Lung (tissue), 12 donors: ENCODE results near the gene ADH1B. TPM values are rescaled to one million over a fixed set of nuclear protein-coding genes. Genes with fewer than 3 reads are reported as not detected.
"Not testable (repeated sequence)": the region's sequence is repeated elsewhere in the genome, so short reads cannot be mapped to it uniquely, and the experiment has no call there.

Experiments
- ATAC-seq: fragments of 200-7000 bp; cut with Tn5 transposase; one replicate; pipeline ENCODE4 v1.9.1; 2020; ENCODE audit warnings: moderate number of reproducible peaks; ENCODE audit not compliant: insufficient read depth, low FRiP score
- DNase-seq, 3 donors: peaks; one replicate each; pipeline ENCODE4 v3.0.0-alpha.2; 2013 to 2017
- H3K27ac ChIP-seq, 2 donors: one replicate each; pipeline ENCODE4 v1.5.1; 2013; ENCODE audit warnings: mild to moderate bottlenecking in 2 of 2, moderate library complexity in 2 of 2, control low read depth in 1 of 2, inconsistent platforms in 1 of 2, low read depth in 1 of 2, low read length in 1 of 2
- H3K27me3 ChIP-seq, 3 donors: one replicate each; pipeline ENCODE4 v1.5.1; 2013; ENCODE audit warnings: low read length in 2 of 3; ENCODE audit not compliant: control insufficient read depth in 3 of 3, insufficient read depth in 3 of 3
- H3K36me3 ChIP-seq, 4 donors: one replicate each; pipeline ENCODE4 v1.5.1; 2013; ENCODE audit warnings: low read length in 4 of 4, mild to moderate bottlenecking in 1 of 4, moderate library complexity in 1 of 4; ENCODE audit not compliant: control insufficient read depth in 4 of 4, insufficient read depth in 4 of 4
- H3K4me1 ChIP-seq, 5 donors: one replicate each; pipeline ENCODE4 v1.5.1; 2013; ENCODE audit warnings: low read length in 5 of 5, mild to moderate bottlenecking in 2 of 5, moderate library complexity in 1 of 5; ENCODE audit not compliant: control insufficient read depth in 5 of 5, insufficient read depth in 5 of 5
- H3K4me3 ChIP-seq: one replicate; pipeline ENCODE4 v1.5.1; 2013; ENCODE audit warnings: mild to moderate bottlenecking, control low read depth, moderate library complexity
- H3K9ac ChIP-seq, 2 donors: one replicate each; pipeline ENCODE4 v1.5.1; 2013; ENCODE audit warnings: low read length in 2 of 2, control low read depth in 1 of 2; ENCODE audit not compliant: insufficient read depth in 1 of 2
- H3K9me3 ChIP-seq, 4 donors: one replicate each; pipeline ENCODE4 v1.5.1; 2013; ENCODE audit warnings: low read length in 3 of 4, mild to moderate bottlenecking in 1 of 4, moderate library complexity in 1 of 4; ENCODE audit not compliant: control insufficient read depth in 4 of 4, insufficient read depth in 3 of 4
- CTCF ChIP-seq: IDR thresholded peaks from 2 replicates; pipeline ENCODE4 v1.5.1; 2012; ENCODE audit warnings: mild to moderate bottlenecking; ENCODE audit errors: control extremely low read depth, extremely low read depth
- WGBS, 2 donors: extraction: QIAGEN DNeasy Blood & Tissue Kit; methylation state at CpG; one replicate each; pipeline ENCODE4 v1.1.7; 2013; 5-methylcytosine and 5-hydroxymethylcytosine counted together
- polyA plus RNA-seq, 2 donors: library from polyadenylated mRNA; stranded (reverse); fragments of 200-250 nt; gene quantifications; one replicate each; pipeline ENCODE4 v1.2.1, GENCODE V29; 2013
- total RNA-seq, 2 donors: library from RNA; depleted of rRNA in 1 of 2; stranded (reverse); fragments of >200 nt in 1 of 2; gene quantifications; one replicate each; pipeline ENCODE4 v1.2.1, GENCODE V29; 2014 to 2021
- donor health status: control.
- donor health status: control.
- donor health status: Bipolar disorder and iron deficiency.
- donor health status: healthy.
- donor health status: DM: yes; HTN: yes; CAD: no.

Gene ADH1B
- total and polyA plus RNA-seq, 4 donors: 106 to 1,115 (median 275) TPM

DNA sequence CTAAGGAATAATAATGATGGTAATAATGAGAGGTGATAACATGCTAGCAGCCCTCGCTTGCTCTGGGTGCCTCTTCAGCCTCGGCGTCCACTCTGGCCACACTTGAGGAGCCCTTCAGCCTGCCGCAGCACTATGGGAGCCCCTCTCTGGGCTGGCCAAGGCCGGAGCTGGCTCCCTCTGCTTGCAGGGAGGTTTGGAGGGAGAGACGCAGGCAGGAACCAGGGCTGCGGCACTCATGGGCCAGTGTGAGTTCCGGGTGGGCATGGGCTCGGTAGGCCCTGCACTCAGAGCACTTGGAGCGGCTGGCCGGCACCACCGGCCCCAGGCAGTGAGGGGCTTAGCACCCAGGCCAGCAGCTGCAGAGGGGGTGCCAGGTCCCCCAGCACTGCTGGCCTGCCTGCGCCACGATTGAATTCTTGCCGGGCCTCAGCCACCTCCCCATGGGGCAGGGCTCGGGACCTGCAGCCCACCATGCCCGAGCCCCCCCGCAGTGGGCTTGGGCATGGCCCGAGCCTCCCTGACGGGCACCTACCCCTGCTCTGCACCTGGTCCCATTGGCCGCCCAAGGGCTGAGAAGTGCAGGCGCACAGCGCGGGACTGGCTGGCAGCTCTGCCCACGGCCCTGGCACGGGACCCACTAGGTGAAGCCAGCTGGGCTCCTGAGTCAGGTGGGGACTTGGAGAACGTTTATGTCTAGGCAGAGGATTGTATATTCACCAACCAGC, 38.4 kb upstream of the ADH1B start:
- no peak overlapping the region for H3K9ac ChIP-seq
- no peaks in the 10 kb centered on the region for H3K36me3 ChIP-seq
- no peak for TF ChIP-seq CTCF
- no peaks in the 10 kb centered on the region for H3K27me3 ChIP-seq
- peaks cover 0 to 23% (median 9%) of the 10 kb centered on the region in 5 donors for H3K4me1 ChIP-seq
- WGBS, 2 donors: 93 to 94% methylated on average over 27 of the region's 27 CpGs
- H3K4me3 ChIP-seq: no peak overlapping the region
- H3K27ac ChIP-seq: no peak overlapping the region
- no peak for DNase-seq
- H3K9me3 ChIP-seq: peaks cover 0 to 5% (median 0%) of the 10 kb centered on the region in 4 donors
- no peak for ATAC-seq

- TF ChIP-seq CTCF: no peak
- no peaks in the 10 kb centered on the region for H3K27me3 ChIP-seq
- H3K4me3 ChIP-seq: no peak overlapping the region
- peaks cover 0 to 9% (median 0%) of the 10 kb centered on the region in 4 donors for H3K9me3 ChIP-seq
- no peak overlapping the region for H3K9ac ChIP-seq
- peaks cover 0 to 24% (median 9%) of the 10 kb centered on the region in 5 donors for H3K4me1 ChIP-seq
- DNase-seq: peak in 1 of 3 donors; percentile 15
- H3K36me3 ChIP-seq: no peaks in the 10 kb centered on the region
- H3K27ac ChIP-seq: no peak overlapping the region
- WGBS, 2 donors: 83 to 87% methylated on average over 2 of the region's 2 CpGs
- ATAC-seq: no peak
These were observed 36.7 kb upstream of the ADH1B start for GRCh38 chr4:99357948-99358347.

GRCh38 chr4:99356992-99357391, 35.8 kb upstream of the ADH1B start:
- DNase-seq: no peak
- H3K9ac ChIP-seq: no peak overlapping the region
- no peak overlapping the region for H3K27ac ChIP-seq
- WGBS, 2 donors: 81 to 88% methylated on average over 1 of the region's 1 CpG
- TF ChIP-seq CTCF: no peak
- H3K4me1 ChIP-seq: peaks cover 0 to 23% (median 6%) of the 10 kb centered on the region in 5 donors
- no peaks in the 10 kb centered on the region for H3K27me3 ChIP-seq
- H3K4me3 ChIP-seq: no peak overlapping the region
- no peak for ATAC-seq
- peaks cover 0 to 9% (median 0%) of the 10 kb centered on the region in 4 donors for H3K9me3 ChIP-seq
- no peaks in the 10 kb centered on the region for H3K36me3 ChIP-seq

DNA sequence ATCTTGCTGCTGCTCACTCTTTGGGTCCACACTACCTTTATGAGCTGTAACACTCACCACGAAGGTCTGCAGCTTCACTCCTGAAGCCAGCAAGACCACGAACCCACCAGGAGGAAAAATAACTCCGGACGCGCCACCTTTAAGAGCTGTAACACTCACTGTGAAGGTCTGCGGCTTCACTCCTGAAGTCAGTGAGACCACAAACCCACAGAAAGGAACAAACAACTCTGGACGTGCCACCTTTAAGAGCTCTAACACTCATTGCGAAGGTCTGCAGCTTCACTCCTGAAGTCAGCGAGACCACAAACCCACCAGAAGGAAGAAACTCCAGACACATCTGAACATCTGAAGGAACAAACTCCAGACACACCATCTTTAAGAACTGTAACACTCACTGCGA, 34.9 kb upstream of the ADH1B start:
- not testable (repeated sequence) for H3K27ac ChIP-seq, DNase-seq, H3K4me3 ChIP-seq, H3K36me3 ChIP-seq, H3K9me3 ChIP-seq, H3K9ac ChIP-seq, ATAC-seq, H3K27me3 ChIP-seq
- peaks cover 0 to 20% (median 4%) of the 10 kb centered on the region in 5 donors for H3K4me1 ChIP-seq
- 59 to 72% methylated on average over 10 of the region's 10 CpGs for WGBS, 2 donors
